Mononuclear cell (primary cell): ENCODE data around the gene IRX1. TPM values are rescaled to one million over a fixed set of nuclear protein-coding genes. Genes with fewer than 3 reads are reported as not detected.

Source experiments
- H3K27me3 ChIP-seq: 2 replicates; pipeline ENCODE4 v1.6.0; 2011; ENCODE audit warnings: low read length, control low read depth; ENCODE audit not compliant: insufficient read depth
- H3K4me1 ChIP-seq: 2 replicates; pipeline ENCODE4 v1.5.1; 2011; ENCODE audit warnings: mild to moderate bottlenecking, low read length, control low read depth; ENCODE audit not compliant: insufficient read depth
- H3K4me3 ChIP-seq: 2 replicates; pipeline ENCODE4 v1.5.1; 2011; ENCODE audit warnings: mild to moderate bottlenecking, low read length, moderate library complexity
- H3K9me3 ChIP-seq: 2 replicates; pipeline ENCODE4 v1.5.1; 2011; ENCODE audit warnings: low read depth, mild to moderate bottlenecking, control low read depth, low read length
- total RNA-seq: library from RNA; depleted of rRNA; stranded (reverse); fragments of >200 nt; gene quantifications from one replicate; pipeline ENCODE4 v1.2.3, GENCODE V29; 2012

IRX1 gene
- total RNA-seq, 1 donor: not detected

- no peaks in the 10 kb centered on the region for H3K4me1 ChIP-seq
- no peak overlapping the region for H3K4me3 ChIP-seq
- H3K27me3 ChIP-seq: peaks cover 27% of the 10 kb centered on the region
- no peaks in the 10 kb centered on the region for H3K9me3 ChIP-seq
Measured at GRCh38 chr5:3609120-3609681, 13.6 kb downstream of the IRX1 start.

GRCh38 chr5:3612591-3613042 is 17.0 kb downstream of the IRX1 start:
- peaks cover 3% of the 10 kb centered on the region for H3K27me3 ChIP-seq
- H3K9me3 ChIP-seq: no peaks in the 10 kb centered on the region
- no peaks in the 10 kb centered on the region for H3K4me1 ChIP-seq
- H3K4me3 ChIP-seq: no peak overlapping the region

- Histone ChIP-seq H3K27me3 (no peaks in the 10 kb centered on the region), H3K4me3 (no peak overlapping the region), H3K4me1 (no peaks in the 10 kb centered on the region), H3K9me3 (no peaks in the 10 kb centered on the region)
Measured at GRCh38 chr5:3613726-3614125, 18.1 kb downstream of the IRX1 start.

DNA sequence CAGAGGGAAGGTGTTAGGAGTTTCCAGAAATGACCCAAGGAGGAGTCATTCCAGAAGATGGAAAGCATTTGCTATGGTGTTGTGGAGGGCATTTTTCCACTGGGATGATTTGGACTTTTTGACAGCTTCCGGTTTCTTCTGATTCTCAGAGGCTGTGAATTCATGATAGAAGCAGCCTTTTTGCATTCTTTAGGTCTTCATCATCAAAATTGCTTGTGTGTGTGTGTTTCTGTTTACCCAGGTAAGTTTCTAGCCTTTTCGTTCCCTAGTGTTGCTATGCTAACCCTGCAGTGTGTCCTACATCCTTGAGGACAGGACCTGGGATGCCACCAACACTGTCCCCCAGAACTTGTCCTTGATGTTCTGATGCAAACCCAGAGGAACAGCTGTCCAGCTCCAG is 19.6 kb downstream of the IRX1 start:
- H3K4me1 ChIP-seq: no peaks in the 10 kb centered on the region
- no peak overlapping the region for H3K4me3 ChIP-seq
- no peaks in the 10 kb centered on the region for H3K9me3 ChIP-seq
- no peaks in the 10 kb centered on the region for H3K27me3 ChIP-seq

- Histone ChIP-seq H3K4me3 (no peak overlapping the region), H3K27me3 (no peaks in the 10 kb centered on the region), H3K4me1 (no peaks in the 10 kb centered on the region)
Measured at GRCh38 chr5:3615829-3616228, 20.2 kb downstream of the IRX1 start.

GRCh38 chr5:3619579-3619978 is 23.9 kb downstream of the IRX1 start:
- Histone ChIP-seq H3K4me3 (no peak overlapping the region), H3K4me1 (no peaks in the 10 kb centered on the region), H3K27me3 (no peaks in the 10 kb centered on the region)

More at GRCh38 chr5:3615829-3616228, 20.2 kb downstream of the IRX1 start:
- H3K9me3 ChIP-seq: no peaks in the 10 kb centered on the region

GRCh38 chr5:3622961-3623360 is 27.3 kb downstream of the IRX1 start:
- no peaks in the 10 kb centered on the region for H3K9me3 ChIP-seq
- H3K4me1 ChIP-seq: no peaks in the 10 kb centered on the region
- no peak overlapping the region for H3K4me3 ChIP-seq
- no peaks in the 10 kb centered on the region for H3K27me3 ChIP-seq

More at GRCh38 chr5:3619579-3619978, 23.9 kb downstream of the IRX1 start:
- H3K9me3 ChIP-seq: no peaks in the 10 kb centered on the region

GRCh38 chr5:3625626-3626025 is 30.0 kb downstream of the IRX1 start:
- H3K9me3 ChIP-seq: no peaks in the 10 kb centered on the region
- H3K4me1 ChIP-seq: no peaks in the 10 kb centered on the region
- H3K27me3 ChIP-seq: no peaks in the 10 kb centered on the region
- H3K4me3 ChIP-seq: no peak overlapping the region

DNA sequence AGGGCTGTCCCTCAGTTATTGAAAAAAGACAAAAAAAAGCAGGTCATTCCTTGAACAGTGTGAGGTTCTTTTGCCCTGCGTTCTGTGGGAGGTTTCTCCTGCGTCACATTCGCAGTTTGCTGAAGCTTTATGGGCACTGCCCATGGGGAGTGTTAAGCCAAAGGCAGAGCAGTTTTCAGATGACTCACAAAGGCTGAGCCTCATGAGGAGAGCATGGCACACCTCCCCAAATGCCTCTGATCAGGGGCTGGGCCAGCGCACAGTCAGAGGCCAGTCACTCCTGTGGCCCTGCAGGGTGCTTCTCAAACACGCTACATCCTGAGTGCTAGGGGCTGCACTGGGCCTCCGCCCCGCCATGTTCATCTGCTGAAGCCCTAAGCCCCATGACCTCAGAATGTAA is 38.4 kb downstream of the IRX1 start:
- H3K4me1 ChIP-seq: no peaks in the 10 kb centered on the region
- no peaks in the 10 kb centered on the region for H3K9me3 ChIP-seq
- no peak overlapping the region for H3K4me3 ChIP-seq
- H3K27me3 ChIP-seq: no peaks in the 10 kb centered on the region

DNA sequence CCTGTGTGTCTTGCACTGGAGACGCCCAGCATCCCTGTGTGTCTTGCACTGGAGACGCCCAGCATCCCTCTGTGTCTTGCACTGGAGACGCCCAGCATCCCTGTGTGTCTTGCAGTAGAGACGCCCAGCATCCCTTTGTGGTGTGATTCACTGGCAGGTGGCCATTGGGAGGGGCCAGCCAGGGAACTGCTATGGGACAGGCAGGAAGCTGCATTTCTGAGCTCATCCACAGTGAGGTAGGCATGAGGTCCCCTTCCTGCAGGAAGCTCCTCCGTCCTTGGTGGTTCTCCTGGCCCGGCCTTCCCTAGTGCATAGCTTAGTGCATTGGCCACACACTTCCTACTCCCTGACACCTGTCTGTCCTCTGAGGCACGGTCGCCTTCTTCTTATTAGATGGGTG is 43.5 kb downstream of the IRX1 start:
- Histone ChIP-seq H3K9me3 (no peaks in the 10 kb centered on the region), H3K4me1 (no peaks in the 10 kb centered on the region), H3K4me3 (no peak overlapping the region), H3K27me3 (no peaks in the 10 kb centered on the region)

- no peaks in the 10 kb centered on the region for H3K4me1 ChIP-seq
- H3K4me3 ChIP-seq: no peak overlapping the region
- no peaks in the 10 kb centered on the region for H3K9me3 ChIP-seq
- H3K27me3 ChIP-seq: no peaks in the 10 kb centered on the region
Measured at GRCh38 chr5:3642231-3642630, 46.6 kb downstream of the IRX1 start.

DNA sequence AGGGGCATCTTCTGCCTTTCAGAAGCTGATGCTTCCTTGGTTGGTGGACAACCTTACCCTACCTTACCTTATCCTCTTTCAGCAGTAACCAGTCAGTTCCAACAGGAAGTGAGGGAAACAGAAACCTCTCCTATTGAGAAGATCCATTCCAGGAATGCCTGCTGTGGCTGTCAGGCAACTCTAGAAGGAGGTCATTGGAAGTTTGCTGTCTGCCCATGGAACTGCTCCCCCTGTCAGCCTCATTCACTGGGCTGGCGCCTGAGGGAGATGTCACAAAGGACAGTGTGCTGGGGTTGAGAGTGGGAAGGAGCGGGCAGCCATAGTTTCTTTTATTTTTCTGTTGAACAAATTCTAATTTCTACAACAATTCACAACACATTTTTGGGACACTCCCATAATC is 54.7 kb downstream of the IRX1 start:
- no peaks in the 10 kb centered on the region for H3K9me3 ChIP-seq
- H3K27me3 ChIP-seq: no peaks in the 10 kb centered on the region
- H3K4me1 ChIP-seq: no peaks in the 10 kb centered on the region
- no peak overlapping the region for H3K4me3 ChIP-seq

- Histone ChIP-seq H3K4me1 (no peaks in the 10 kb centered on the region), H3K4me3 (no peak overlapping the region), H3K27me3 (no peaks in the 10 kb centered on the region), H3K9me3 (no peaks in the 10 kb centered on the region)
Measured at GRCh38 chr5:3650868-3651267, 55.2 kb downstream of the IRX1 start.
